DMS53 (cell line): ENCODE data around the gene ATP8A2.
A peak's percentile ranks its signal among the peaks of the same experiment; 100 is the strongest.

ENCODE experiments used
- DNase-seq: peaks from one replicate; lab custom pipeline; 2025; lab: John Stamatoyannopoulos, UW

The ATP8A2 gene

DNA sequence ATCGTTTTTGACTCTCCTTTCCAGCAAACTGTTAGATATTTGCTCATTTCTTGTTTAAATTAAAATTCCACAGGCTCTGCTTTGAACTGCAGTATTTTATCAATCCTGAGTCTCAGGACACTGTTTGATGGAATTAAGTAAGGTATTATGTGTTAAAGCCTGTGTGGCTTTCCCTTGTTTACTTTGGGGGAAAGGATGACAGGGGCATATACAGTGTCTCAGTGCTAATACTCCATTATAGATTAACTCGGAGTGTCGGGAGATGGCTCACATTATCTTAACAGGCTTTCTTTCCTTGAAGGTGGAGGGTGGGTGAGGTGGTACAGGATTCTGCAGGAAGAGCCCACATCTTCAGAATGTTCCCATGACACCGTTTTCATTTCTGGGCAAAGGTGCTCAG is 595.4 kb downstream of the ATP8A2 start:
- DNase-seq = no peak

DNA sequence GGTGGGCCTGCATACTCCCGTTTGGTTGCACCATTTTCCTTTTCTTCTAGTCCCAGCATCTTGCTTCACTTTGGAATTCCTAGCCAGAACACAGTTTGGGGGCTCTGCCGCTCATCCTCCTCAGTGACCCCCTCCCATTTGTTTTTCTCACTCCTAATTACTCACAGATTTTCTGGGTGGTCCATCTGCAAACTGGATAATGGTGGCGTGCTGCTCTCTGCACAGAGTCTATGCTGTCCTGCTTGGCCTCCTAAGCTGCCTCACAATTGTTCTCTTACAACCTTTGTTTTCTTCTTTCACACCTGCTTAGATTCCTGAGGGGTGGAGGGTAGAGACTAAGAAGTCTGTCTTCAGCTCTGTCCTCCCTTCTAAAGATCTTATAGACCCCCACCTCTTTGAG is 599.3 kb downstream of the ATP8A2 start:
- no peak for DNase-seq

DNA sequence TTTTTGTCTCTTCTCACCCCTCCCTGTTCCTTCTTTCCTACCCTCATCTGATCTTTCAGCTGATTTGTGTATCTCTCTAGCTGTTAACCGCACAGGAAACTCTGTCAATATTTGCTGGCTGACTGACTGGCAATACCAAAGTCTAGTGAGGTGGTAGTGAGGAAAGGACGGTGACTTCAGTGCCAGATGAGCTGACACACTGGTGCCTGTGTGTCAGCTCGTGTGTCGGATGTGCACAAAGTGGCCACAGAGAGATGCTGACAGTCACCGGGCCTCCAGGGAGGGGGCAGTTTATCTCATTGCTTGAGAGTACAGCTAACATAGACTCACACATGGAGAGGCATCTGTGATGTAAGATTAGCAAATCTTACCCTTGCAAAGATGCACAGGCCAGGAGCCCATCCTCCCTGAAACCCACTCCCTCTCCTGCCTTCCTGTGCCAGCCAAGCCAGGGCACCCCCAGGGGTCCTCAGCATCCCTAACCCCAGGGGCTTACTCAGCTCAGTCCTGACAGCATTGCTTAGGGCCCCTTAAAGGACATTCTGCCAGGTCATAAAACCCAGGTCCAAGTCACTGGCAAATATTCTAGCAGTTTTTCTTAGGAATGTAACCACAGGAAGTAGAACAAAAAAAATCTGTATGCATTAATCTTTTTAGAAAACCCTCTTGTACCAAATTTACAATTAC is 599.8 kb downstream of the ATP8A2 start:
- peak; percentile 70 for DNase-seq

- no peak for DNase-seq
These were observed 601.3 kb downstream of the ATP8A2 start for GRCh38 chr13:25973085-25973484.

DNA sequence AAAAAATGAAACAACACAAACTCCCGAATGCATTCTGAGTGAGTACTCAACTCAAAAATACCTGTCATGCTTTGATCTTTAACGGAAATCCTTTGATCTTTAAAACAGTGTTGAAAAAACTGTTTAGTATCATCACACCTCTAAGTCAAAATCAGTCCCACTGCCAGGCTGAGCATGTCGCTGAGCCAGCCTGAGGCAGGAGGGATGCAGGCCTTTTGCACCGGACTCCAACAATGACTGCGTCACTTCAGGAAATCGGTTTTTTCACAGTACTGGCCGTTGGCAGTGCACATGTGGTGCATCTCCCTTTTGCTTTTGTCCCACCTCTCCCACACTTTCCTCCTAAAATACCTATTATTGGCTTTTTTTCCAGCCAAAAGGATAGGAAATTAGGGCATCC is 601.8 kb downstream of the ATP8A2 start:
- no peak for DNase-seq

- DNase-seq = peak; percentile 26
These were observed 605.4 kb downstream of the ATP8A2 start for GRCh38 chr13:25977216-25977615.

- DNase-seq = no peak
These were observed 605.9 kb downstream of the ATP8A2 start for GRCh38 chr13:25977671-25978070.

GRCh38 chr13:25978961-25979360 is 607.2 kb downstream of the ATP8A2 start:
- DNase-seq = no peak

- no peak for DNase-seq
These were observed 607.6 kb downstream of the ATP8A2 start for GRCh38 chr13:25979371-25979770.

GRCh38 chr13:25980255-25980654 is 608.5 kb downstream of the ATP8A2 start:
- peak; percentile 63 for DNase-seq

DNA sequence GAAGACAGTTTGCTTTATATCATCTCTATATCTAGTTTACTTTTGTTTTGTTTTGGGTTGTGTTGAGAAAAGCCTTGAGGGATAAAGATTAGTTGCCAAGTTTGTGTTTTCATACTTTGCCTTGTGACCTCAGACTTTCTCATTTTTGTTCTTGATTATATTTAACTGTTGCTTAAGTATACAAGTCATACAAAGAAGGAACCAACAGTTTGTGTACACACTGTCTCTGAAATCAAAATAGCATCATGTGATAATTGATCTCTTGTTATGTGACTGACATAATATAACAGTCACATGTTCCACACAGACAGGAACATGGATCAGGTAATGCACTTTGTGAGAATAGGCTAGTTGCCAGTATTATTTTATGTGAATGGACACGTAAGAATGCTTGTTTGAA is 609.3 kb downstream of the ATP8A2 start:
- no peak for DNase-seq

- peak; percentile 17 for DNase-seq
These were observed 611.1 kb downstream of the ATP8A2 start for GRCh38 chr13:25982907-25983306.

DNA sequence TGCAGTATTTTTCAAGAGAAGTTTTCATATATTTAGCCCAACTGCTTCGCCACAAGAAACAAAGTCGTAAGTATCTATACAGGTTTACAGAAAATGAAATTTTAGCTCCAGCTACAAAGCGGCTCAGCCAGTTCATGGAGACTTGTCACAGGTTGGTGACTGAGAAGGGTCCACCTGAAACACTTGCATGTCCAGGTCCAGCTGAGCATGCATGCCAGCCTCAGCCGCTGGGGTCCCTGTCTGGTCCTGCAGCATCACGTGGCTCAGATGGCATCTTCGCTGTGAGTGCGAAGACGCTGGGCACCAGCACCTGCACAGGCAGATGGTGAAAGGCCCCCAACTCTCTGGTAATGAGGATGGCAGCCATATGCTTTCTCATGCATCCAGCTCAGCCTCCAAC is 616.2 kb downstream of the ATP8A2 start:
- DNase-seq = no peak

DNA sequence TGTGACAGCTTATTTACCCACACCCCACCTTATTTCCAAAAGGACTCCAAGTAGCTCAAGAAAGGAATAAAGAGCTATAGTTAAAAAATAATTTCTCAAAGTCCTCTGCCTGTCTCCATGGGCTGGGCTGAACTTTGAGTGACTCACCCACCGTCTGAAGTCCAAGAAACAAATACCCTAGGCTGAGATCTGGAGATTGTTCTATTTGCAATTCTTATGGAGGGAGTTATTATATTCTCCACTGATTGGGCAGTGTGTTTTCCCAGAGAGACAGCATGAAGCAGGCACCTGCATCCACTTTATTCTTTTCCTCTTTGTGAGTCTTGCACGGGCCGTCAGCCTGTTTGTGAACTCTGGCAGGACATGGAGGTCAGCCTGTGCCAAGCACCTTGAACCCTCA is 616.9 kb downstream of the ATP8A2 start:
- DNase-seq = no peak

DNA sequence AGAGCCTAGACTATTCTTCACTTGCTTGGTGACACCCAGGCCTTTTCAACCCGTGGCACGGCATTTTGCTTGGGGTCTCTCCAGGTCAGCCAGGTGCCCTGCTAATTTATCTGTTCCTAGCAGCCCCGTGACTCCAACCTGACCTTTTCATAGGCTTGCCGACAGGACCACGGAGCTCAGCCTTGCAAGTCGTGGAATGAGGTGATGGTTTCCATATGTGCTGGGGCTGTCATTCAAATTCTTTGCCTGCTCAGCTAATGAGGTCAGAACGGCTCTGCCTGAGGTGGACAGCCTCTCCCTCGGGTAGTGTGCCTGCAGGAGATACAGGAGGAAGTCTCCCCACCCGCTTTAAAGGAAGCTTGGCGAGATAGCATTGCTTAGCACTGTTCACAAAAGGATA is 619.0 kb downstream of the ATP8A2 start:
- DNase-seq = no peak

GRCh38 chr13:25992076-25992475 is 620.3 kb downstream of the ATP8A2 start:
- DNase-seq = no peak

- DNase-seq = peak; percentile 60
These were observed 635.7 kb downstream of the ATP8A2 start for GRCh38 chr13:26007261-26008125.

- DNase-seq = peak; percentile 74
These were observed 638.9 kb downstream of the ATP8A2 start for GRCh38 chr13:26010487-26011207.

- no peak for DNase-seq
These were observed 639.4 kb downstream of the ATP8A2 start for GRCh38 chr13:26011208-26011573.

GRCh38 chr13:26011996-26012821 is 640.4 kb downstream of the ATP8A2 start:
- DNase-seq = peak; percentile 77

- no peak for DNase-seq
These were observed 641.2 kb downstream of the ATP8A2 start for GRCh38 chr13:26012995-26013394.
